ENCODE data around the gene KCNA10. TPM values are rescaled to one million over a fixed set of nuclear protein-coding genes. Genes with fewer than 3 reads are reported as not detected.

The KCNA10 gene
- total RNA-seq, 1 experiment from 2014 or later = not detected

DNA sequence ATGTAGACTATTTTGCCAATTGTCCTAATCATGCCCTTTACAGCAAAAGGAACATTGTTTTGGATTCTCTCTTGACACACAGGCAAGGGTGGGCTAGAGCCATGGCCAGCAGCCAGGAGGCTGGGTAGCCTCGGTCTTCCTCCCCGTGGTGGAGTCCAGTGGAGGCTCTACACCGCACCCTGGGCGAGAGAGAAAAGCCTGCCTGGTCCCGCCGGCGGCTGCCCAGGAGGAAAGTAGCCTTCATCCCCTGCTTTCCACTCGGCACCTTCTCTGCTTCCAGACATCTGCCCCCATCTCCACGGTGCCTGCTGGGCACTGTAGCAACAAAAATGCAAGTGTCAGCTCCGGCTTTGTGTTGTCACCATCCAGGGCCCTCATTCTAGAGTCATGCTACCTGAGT, 46.4 kb downstream of the KCNA10 start:
- no peaks in the 10 kb centered on the region for H3K36me3 Mint-ChIP-seq (ENCODE audit: insufficient read depth in 1 of 3, low read depth in 3 of 3)
- no peak overlapping the region for H3K4me3 Mint-ChIP-seq
- no CpG with 5 or more reads among the region's 10 CpGs for WGBS (ENCODE audit: extremely low coverage, insufficient read length, low lambda C conversion rate)

More for the DNA sequence above, 46.4 kb downstream of the KCNA10 start:
- Histone ChIP-seq H3K56ac (ENCODE audit: insufficient read length, low read depth, low read length) (no peak overlapping the region), H3K79me1 (ENCODE audit: insufficient read depth, low read depth, low read length, poor library complexity, severe bottlenecking) (no peaks in the 10 kb centered on the region), H3K4ac (ENCODE audit: low read depth, low read length) (no peak overlapping the region), H4K20me1 (ENCODE audit: control insufficient read depth, insufficient read depth, insufficient read length) (no peaks in the 10 kb centered on the region), H2BK12ac (ENCODE audit: insufficient read length, low read depth, low read length) (no peak overlapping the region), H3K27ac (ENCODE audit: insufficient read length, low read depth, low read length) (no peak overlapping the region), H3T11ph (ENCODE audit: low read length) (no peak overlapping the region), H3K14ac (ENCODE audit: insufficient read depth, low read length) (no peak overlapping the region), H3K79me2 (ENCODE audit: insufficient read depth, low read length) (no peaks in the 10 kb centered on the region), H3K18ac (ENCODE audit: insufficient read length, low read depth, low read length) (no peak overlapping the region), H3K4me2 (ENCODE audit: insufficient read depth, insufficient read length, low read length) (no peak overlapping the region), H2AK5ac (ENCODE audit: insufficient read length, low read length) (no peak overlapping the region), H2BK5ac (ENCODE audit: insufficient read length, low read length) (no peak overlapping the region), H4K8ac (replicated peaks; ENCODE audit: insufficient read length, low read depth, low read length) (no peak overlapping the region), H2BK120ac (ENCODE audit: low read depth, low read length, poor library complexity, severe bottlenecking) (no peak overlapping the region), H4K91ac (ENCODE audit: insufficient read length, low read depth, low read length) (no peak overlapping the region), H3K23ac (ENCODE audit: insufficient read length, low read depth, low read length) (no peak overlapping the region), H2BK20ac (ENCODE audit: low read depth, low read length, poor library complexity, severe bottlenecking) (no peak overlapping the region), H3K9ac (ENCODE audit: extremely low read depth, insufficient read length, low read length) (no peak overlapping the region), H2BK15ac (ENCODE audit: low read depth, low read length) (no peak overlapping the region), H2AFZ (ENCODE audit: low read length) (no peak overlapping the region), H3K9me3 (ENCODE audit: control insufficient read depth, low read depth, low read length) (no peaks in the 10 kb centered on the region), H3K23me2 (ENCODE audit: insufficient read length, low read depth, low read length, poor library complexity, severe bottlenecking) (no peaks in the 10 kb centered on the region), H3K4me1 (ENCODE audit: insufficient read depth, low read length) (no peaks in the 10 kb centered on the region), H4K5ac (ENCODE audit: insufficient read length, low read depth, low read length) (no peak overlapping the region), H3K27me3 (ENCODE audit: insufficient read depth, low read length) (no peaks in the 10 kb centered on the region)
- Mint-ChIP-seq H3K27me3 (ENCODE audit: low read depth) (peaks cover 5% of the 10 kb centered on the region; the same call in 1 of the 2 replicates), H3K4me1 (peaks cover 9 to 10% of the 10 kb centered on the region in 2 experiments), H3K27ac (no peak overlapping the region), H3K9me3 (no peaks in the 10 kb centered on the region)
- TF ChIP-seq, protein P1, sequence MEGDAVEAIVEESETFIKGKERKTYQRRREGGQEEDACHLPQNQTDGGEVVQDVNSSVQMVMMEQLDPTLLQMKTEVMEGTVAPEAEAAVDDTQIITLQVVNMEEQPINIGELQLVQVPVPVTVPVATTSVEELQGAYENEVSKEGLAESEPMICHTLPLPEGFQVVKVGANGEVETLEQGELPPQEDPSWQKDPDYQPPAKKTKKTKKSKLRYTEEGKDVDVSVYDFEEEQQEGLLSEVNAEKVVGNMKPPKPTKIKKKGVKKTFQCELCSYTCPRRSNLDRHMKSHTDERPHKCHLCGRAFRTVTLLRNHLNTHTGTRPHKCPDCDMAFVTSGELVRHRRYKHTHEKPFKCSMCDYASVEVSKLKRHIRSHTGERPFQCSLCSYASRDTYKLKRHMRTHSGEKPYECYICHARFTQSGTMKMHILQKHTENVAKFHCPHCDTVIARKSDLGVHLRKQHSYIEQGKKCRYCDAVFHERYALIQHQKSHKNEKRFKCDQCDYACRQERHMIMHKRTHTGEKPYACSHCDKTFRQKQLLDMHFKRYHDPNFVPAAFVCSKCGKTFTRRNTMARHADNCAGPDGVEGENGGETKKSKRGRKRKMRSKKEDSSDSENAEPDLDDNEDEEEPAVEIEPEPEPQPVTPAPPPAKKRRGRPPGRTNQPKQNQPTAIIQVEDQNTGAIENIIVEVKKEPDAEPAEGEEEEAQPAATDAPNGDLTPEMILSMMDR (conservative IDR thresholded peaks at IDR 0.05) = no peak
- no peak for DNase-seq

Data from H9 (cell line).